ENCODE measurements around the gene SIRT2. TPM values are rescaled to one million over a fixed set of nuclear protein-coding genes. Genes with fewer than 3 reads are reported as not detected.
"Not testable (repeated sequence)": the region's sequence is repeated elsewhere in the genome, so short reads cannot be mapped to it uniquely, and the experiment has no call there.

Gene SIRT2
- 10 to 100 TPM; 37.9 to 53.1 (median 43.9) TPM for polyA plus RNA-seq (ENCODE audit: insufficient read length in 4 of 4)

DNA sequence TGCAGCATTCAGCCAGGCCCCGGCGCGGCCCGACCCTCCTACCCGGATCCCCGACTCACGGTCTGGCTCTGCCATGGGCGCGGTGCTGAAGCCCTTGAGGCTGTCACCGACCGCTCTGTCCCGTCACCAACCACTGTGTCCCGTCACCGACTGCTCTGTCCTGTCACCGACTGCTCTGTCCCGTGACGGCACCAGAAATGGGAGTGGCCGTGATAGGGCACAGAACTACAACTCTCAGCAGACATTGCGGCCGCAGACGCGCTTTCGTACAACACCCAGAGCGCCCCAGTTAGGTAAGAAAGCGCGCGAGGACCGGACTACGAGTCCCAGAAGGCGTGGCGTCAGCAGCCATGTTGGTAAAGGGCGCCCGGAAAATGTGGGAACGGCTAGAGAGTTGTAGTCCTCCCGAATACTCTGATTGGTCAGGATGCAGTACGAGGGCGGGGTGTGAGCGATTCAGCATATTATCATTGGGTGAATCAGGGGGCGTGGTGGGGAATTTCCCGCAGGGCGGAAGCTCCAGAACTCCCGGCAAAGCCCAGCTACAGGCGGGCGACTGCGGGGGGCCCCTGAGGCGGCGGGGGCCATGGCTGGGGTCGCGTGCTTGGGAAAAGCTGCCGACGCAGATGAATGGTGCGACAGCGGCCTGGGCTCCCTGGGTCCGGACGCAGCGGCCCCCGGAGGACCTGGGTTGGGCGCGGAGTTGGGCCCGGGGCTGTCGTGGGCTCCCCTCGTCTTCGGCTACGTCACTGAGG is at the start of gene SIRT2, which contains the start of gene NFKBIB:
TSS of gene SIRT2 (minus strand) at position 172 of the 755 bp plus-strand sequence. CDS start at position 75, 97 bp downstream.
TSS of gene NFKBIB (plus strand) at position 523 of the 755 bp plus-strand sequence. CDS start at position 587, 64 bp downstream.
- DNase-seq (ENCODE audit: low read depth in 4 of 4, low spot score in 2 of 4), result peak; percentile 98 to 100 (median 99)

DNA sequence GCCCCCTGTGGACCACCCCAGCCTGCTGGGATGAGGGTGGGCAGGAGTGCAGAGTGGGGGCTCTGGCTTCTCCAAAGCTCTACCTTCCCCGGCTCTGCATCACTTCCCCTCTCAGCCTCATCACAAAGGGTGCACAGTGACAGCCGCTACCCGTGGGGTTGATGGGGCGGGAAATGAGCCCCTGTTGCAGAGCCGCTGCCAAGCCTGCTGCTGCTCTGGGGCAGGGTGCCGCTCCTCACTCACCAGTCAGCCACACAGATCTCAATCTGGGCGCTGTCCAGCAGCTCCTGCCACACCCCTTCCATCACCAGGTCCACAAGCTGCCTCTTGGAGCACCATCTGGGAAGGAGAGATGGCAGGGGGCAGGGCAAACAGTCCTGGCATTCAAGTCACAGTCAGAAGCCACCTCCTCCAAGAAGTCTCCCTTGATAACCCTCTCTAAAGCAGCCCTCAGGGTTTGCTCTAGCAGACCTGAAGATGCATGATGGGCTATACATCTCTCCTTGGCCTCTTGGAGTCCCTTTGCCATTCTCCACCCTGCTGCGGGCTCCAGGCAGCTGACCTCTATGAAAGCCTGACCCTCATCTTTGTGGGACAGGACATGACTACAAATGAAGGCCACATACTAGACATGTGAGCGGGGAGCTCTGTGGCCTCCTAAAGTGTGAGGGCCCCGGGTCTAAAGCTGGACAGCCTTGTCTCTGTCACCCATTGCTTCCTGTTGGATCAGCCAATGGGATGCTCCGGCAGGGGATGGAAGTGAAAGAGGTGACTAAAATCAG is 47.0 kb upstream of the SIRT2 start:
- no peak for DNase-seq (ENCODE audit: low read depth in 4 of 4, low spot score in 2 of 4)

DNA sequence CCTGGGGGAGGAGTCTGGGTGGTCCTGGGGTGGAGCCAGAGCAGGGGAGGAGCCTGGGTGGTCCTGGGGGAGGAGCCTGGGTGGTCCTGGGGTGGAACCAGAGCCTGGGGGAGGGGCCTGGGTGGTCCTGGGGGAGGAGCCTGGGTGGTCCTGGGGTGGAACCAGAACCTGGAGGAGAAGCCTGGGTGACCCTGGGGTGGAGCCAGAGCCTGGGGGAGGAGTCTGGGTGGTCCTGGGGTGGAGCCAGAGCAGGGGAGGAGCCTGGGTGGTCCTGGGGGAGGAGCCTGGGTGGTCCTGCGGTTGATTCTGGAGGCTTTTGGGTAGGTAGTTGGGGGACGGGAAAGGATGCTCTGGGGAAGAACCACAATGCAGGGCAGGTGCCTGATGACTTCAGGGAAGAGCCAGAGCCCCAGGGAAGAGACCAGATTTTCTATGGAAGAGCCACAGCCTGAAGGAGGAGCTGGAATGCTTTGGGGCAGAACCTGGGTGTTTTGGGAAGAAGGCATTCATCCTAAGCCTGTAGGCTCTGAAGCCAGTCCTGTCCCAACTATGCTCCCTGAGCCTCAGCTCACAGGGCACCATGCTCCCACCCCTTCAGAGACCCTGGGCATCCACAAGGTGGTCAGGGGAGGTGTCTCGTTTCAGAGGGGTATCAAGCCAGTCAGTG is 46.3 kb upstream of the SIRT2 start:
- no peak for DNase-seq (ENCODE audit: low read depth in 4 of 4, low spot score in 2 of 4)

DNA sequence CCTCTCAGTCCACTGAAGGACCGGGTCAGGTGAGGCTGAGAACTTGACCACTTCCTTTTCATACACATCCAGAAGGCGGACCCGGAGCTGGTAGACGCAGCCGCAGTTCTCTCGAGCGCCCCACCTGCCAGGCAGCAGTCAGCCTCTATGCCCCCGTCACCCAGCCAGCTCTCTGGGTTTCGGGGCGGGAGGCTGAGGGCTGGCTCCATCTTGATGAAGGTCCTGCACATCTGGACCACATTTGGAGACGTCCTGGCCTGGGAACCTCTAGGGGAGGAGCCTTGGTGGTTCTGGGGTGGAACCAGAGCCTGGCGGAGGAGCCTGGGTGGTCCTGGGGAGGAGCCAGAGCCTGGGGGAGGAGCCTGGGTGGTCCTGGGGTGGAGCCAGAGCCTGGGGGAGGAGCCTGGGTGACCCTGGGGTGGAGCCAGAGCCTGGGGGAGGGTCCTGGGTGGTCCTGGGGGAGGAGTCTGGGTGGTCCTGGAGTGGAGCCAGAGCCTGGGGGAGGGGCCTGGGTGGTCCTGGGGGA is 45.6 kb upstream of the SIRT2 start:
- DNase-seq (ENCODE audit: low read depth in 4 of 4, low spot score in 2 of 4), result no peak

GRCh38 chr19:38942471-38943181 is 43.2 kb upstream of the SIRT2 start:
- no peak for DNase-seq (ENCODE audit: low read depth in 4 of 4, low spot score in 2 of 4)

DNA sequence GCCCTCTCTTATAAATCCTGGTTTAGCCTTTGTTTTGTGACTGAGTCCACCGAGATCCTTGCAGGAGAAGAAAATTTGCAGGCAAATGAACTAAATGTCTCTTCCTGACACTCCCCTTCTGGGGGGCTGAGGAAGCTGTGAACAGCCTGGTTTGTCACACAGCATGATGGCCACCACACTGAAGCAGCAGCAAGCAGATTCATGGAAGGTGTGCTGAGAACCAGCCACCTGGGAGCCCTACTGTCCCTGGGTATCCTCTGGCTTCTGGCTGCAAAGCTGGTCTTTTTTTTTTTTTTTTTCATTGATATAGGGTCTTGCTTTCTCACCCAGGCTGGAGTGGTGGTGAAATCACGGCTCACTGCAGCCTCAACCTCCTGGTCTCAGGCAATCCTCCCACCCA is 42.6 kb upstream of the SIRT2 start:
- DNase-seq (ENCODE audit: low read depth in 4 of 4, low spot score in 2 of 4), result no peak

DNA sequence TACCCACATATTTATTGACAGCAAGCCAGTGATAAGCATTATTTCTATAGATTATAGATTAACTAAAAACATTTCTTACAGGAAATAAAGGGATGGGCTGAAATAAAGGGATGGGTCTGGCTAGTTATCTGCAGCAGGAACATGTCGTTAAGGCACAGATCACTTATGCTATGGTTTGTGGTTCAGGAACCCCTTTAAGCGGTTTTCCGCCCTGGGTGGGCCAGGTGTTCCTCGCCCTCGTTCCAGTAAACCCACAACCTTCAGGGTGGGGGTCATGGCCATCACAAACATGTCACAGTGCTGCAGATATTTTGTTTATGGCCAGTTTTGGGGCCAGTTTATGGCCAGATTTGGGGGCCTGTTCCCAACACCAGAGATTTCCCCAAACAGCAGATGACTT is 42.0 kb upstream of the SIRT2 start:
- not testable (repeated sequence) for DNase-seq (ENCODE audit: low read depth in 4 of 4, low spot score in 2 of 4)

- DNase-seq (ENCODE audit: low read depth in 4 of 4, low spot score in 2 of 4), result no peak
Observed at GRCh38 chr19:38939957-38940356, 40.5 kb upstream of the SIRT2 start.

DNA sequence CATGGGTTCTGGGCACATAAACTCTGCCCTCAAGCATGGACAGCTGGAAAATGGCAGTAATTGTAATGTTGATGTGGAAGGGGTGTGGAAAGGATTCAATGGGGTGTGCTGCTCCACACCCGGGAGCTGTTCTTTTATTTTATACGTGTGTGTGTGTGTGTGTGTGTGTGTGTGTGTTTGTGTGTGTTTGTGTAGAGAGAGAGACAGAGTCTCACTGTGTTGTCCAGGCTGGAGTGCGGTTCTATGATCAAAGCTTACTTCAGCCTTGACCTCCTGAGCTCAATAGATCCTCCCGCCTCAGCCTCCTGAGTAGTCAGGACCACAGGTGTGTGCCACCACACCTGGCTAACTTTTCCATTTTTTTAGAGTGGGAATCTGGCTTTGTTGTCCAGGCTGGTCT is 34.1 kb upstream of the SIRT2 start:
- DNase-seq (ENCODE audit: low read depth in 4 of 4, low spot score in 2 of 4), result no peak

DNA sequence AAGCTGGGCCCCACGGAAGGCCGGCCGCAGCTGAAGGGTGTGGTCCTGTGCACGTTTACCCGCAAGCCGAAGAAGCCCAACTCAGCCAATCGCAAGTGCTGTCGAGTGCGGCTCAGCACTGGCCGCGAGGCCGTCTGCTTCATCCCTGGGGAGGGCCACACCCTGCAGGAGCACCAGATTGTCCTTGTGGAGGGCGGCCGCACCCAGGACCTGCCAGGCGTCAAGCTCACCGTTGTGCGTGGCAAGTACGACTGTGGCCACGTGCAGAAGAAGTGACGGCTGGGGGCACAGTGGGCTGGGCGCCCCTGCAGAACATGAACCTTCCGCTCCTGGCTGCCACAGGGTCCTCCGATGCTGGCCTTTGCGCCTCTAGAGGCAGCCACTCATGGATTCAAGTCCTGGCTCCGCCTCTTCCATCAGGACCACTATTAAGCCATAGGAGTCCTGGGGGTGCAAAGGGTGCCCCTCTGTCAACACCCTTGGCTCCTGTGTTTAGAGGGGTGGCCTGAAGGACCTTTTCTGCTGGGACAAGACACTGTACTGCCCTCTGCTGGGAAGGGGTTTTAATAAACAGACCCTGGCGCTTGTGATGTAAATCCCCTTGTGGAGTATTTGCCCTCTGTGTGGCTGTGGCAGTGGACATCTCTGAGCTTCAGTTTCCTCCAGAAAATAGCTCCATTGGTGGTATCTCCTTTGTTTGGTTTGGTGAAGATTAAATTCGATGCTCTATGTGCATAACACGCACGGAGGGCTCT is 33.2 kb upstream of the SIRT2 start:
- DNase-seq (ENCODE audit: low read depth in 4 of 4, low spot score in 2 of 4), result no peak

GRCh38 chr19:38931521-38931793 is 32.0 kb upstream of the SIRT2 start:
- DNase-seq (ENCODE audit: low read depth in 4 of 4, low spot score in 2 of 4), result no peak

DNA sequence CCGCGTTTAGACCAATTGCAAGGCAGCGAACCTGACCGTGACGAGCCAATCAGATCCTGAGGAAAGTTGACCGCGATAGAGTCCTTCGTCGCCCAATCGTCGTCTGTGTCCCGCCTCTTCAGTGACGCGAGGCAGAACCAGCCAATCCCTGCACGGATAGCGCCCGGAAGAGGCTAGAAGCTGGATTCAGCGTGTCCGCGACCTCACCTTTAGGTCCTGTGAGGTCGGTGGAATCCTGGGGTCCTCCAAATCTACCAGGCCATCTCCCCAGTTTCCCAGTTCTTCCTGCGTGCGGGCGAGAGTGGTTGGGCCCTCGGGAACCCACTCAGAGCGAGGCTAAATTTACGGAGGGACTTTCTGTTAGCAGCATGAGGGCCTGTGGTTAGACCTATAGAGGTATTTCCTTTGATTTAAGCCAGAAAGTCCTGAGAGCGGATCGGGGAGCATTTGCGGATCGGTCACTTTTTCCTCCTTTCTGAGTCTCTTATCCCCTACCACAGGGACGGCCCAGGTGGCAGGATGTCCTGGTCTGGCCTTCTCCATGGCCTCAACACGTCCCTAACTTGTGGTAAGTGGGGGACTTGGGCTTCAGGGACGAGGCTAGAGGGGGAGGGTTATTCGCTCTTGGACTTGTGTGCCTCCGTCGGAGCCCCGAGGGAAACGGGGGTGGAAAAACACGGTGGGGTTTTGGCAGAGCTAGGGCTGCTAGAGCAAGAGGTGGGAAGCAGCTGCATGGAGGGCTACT is 31.5 kb upstream of the SIRT2 start, which contains the start of gene MRPS12:
TSS of gene MRPS12 (plus strand) at position 169 of the 745 bp plus-strand sequence. CDS start at position 520, 351 bp downstream.
- DNase-seq (ENCODE audit: low read depth in 4 of 4, low spot score in 2 of 4), result peak in 3 of 4 donors; percentile 99

- DNase-seq (ENCODE audit: low read depth in 4 of 4, low spot score in 2 of 4), result peak in 3 of 4 donors; percentile 88 to 99 (median 91)
Observed at GRCh38 chr19:38929929-38930775, 30.7 kb upstream of the SIRT2 start, which contains the start of gene SARS2. Gene SARS2 (minus strand): TSS chr19:38930763. CDS start chr19:38930736, 27 bp downstream.

- no peak for DNase-seq (ENCODE audit: low read depth in 4 of 4, low spot score in 2 of 4)
Observed at GRCh38 chr19:38928391-38929001, 29.1 kb upstream of the SIRT2 start.

- no peak for DNase-seq (ENCODE audit: low read depth in 4 of 4, low spot score in 2 of 4)
Observed at GRCh38 chr19:38924388-38924787, 25.0 kb upstream of the SIRT2 start.

- DNase-seq (ENCODE audit: low read depth in 4 of 4, low spot score in 2 of 4), result no peak
Observed at GRCh38 chr19:38922482-38922881, 23.1 kb upstream of the SIRT2 start.

Data from left renal cortex interstitium (tissue), 4 donors.